ENCODE measurements around the gene MAST4. TPM values are rescaled to one million over a fixed set of nuclear protein-coding genes. Genes with fewer than 3 reads are reported as not detected.
A peak's percentile ranks its signal among the peaks of the same experiment; 100 is the strongest.

Gene MAST4
- total RNA-seq, 2 donors from 2014 or later = 30.5 to 47.8 TPM

- Histone ChIP-seq H3K27me3 (replicated peaks; ENCODE audit: insufficient read depth) (no peaks in the 10 kb centered on the region), H3K36me3 (no peaks in the 10 kb centered on the region), H3K4me1 (ENCODE audit: control insufficient read depth in 1 of 2, low read depth in 2 of 2) (peaks cover 31 to 43% of the 10 kb centered on the region in 2 donors), H3K4me3 (no peak overlapping the region), H3K27ac (peak overlapping the region in 1 of 2 donors; percentile 5), H3K9me3 (no peaks in the 10 kb centered on the region)
- no peak for DNase-seq (ENCODE audit: low spot score)
- TF ChIP-seq CTCF (IDR thresholded peaks at IDR 0.05) = no peak
- no peak for ATAC-seq (ENCODE audit: insufficient number of reproducible peaks, low FRiP score, low read depth)
These were observed 435.5 kb downstream of the MAST4 start for GRCh38 chr5:67031692-67032091.

DNA sequence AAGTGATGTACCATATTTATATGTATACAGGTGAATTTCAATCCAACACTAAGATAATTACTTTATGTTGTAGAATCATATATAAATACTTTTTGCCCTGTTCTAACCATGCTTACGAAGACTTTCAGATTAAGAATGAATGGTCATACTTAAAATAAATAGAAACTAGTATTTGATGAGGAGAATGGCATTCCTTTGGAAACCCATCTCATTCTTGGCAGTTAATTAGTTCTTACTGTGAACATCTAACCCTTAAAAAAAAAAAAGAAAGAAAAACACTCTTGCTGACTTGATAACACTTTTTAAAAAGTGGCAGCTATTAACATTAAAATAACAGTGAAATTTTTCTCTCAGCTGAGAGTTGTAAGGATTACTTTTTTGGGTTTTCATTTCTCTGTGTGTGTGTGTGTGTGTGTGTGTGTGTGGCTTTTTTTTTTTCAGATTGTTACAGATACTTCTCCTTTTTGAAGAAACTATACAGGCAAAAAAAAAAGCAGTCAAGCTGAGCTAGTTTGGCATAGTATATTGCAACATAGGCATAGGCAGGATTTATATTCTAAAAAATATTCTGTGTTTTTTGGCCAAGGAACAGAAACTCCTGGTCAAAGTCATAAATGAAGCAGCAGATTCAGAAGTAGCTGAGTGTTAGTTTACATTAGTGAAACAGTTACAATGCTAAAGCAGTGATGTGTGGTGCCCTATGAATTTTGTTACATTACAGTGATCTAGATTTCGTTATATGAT is 436.9 kb downstream of the MAST4 start:
- TF ChIP-seq CTCF (IDR thresholded peaks at IDR 0.05) = no peak
- DNase-seq (ENCODE audit: low spot score) = no peak
- Histone ChIP-seq H3K4me1 (ENCODE audit: control insufficient read depth in 1 of 2, low read depth in 2 of 2) (peaks cover 37 to 50% of the 10 kb centered on the region in 2 donors), H3K36me3 (no peaks in the 10 kb centered on the region), H3K27ac (no peak overlapping the region), H3K4me3 (no peak overlapping the region), H3K27me3 (replicated peaks; ENCODE audit: insufficient read depth) (no peaks in the 10 kb centered on the region), H3K9me3 (no peaks in the 10 kb centered on the region)
- ATAC-seq (ENCODE audit: insufficient number of reproducible peaks, low FRiP score, low read depth) = no peak

GRCh38 chr5:67033880-67034651 is 437.9 kb downstream of the MAST4 start:
- no peaks in the 10 kb centered on the region for H3K9me3 ChIP-seq
- H3K27me3 ChIP-seq (replicated peaks; ENCODE audit: insufficient read depth) = no peaks in the 10 kb centered on the region
- no peak overlapping the region for H3K4me3 ChIP-seq
- ATAC-seq (ENCODE audit: insufficient number of reproducible peaks, low FRiP score, low read depth) (no peak), DNase-seq (ENCODE audit: low spot score) (no peak)
- no peak for TF ChIP-seq CTCF (IDR thresholded peaks at IDR 0.05)
- no peaks in the 10 kb centered on the region for H3K36me3 ChIP-seq
- peaks cover 37 to 55% of the 10 kb centered on the region in 2 donors for H3K4me1 ChIP-seq (ENCODE audit: control insufficient read depth in 1 of 2, low read depth in 2 of 2)
- H3K27ac ChIP-seq = no peak overlapping the region

DNA sequence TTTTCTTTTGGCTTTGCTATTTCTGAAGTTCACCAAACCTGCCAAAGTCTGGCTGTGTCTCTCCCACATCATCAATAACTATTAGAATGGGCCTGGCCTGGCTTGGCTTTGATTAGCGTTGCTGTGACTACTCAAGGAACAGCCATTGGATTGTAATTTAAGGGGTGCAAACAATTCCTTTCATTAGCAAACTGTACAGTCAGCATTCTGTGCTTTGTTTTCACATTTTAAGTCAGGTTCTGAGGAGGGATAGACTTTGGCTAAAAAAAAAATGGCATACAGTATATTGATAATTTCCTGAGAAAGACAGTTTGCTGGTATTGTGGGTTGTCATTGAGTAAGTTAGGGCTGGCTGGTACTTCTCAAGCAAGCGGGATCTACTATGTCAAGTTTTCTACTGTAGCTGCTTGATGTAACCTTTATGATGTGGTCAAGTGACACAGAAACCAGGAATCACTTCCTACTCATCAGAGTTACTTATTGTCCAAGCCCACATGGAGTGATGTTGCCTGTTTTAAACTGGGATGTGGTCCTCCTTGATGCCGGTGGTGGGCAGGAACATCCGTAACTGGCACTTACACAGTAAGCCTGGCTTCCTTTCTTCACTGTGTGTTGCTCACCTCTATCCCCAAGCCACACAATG is 439.0 kb downstream of the MAST4 start:
- Histone ChIP-seq H3K27ac (no peak overlapping the region), H3K27me3 (replicated peaks; ENCODE audit: insufficient read depth) (no peaks in the 10 kb centered on the region), H3K36me3 (no peaks in the 10 kb centered on the region), H3K9me3 (no peaks in the 10 kb centered on the region), H3K4me1 (ENCODE audit: control insufficient read depth in 1 of 2, low read depth in 2 of 2) (peaks cover 37 to 60% of the 10 kb centered on the region in 2 donors), H3K4me3 (no peak overlapping the region)
- ATAC-seq (ENCODE audit: insufficient number of reproducible peaks, low FRiP score, low read depth) (no peak), DNase-seq (ENCODE audit: low spot score) (no peak)
- TF ChIP-seq CTCF (IDR thresholded peaks at IDR 0.05) = no peak

DNA sequence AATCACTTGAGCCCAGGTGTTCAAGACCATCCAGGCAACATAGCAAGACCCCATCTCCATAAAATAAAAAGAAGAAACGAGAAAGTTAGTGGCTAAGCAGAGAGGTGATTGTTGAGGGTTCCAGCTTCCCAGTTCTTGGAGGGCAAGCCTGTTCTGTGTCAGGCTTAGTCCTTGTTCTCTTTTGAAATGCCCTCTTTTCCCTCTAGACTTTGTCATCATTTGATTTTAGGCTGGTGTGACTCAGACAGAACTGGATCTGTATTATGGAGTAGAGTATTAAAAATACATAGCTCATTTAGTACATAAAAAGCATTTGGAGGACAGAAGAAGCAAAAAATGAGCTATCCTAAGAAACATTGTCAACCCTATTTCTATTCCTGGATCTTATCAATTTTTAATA is 441.0 kb downstream of the MAST4 start:
- Histone ChIP-seq H3K27ac (no peak overlapping the region), H3K4me3 (no peak overlapping the region), H3K27me3 (replicated peaks; ENCODE audit: insufficient read depth) (no peaks in the 10 kb centered on the region), H3K4me1 (ENCODE audit: control insufficient read depth in 1 of 2, low read depth in 2 of 2) (peaks cover 17 to 42% of the 10 kb centered on the region in 2 donors), H3K36me3 (no peaks in the 10 kb centered on the region), H3K9me3 (no peaks in the 10 kb centered on the region)
- DNase-seq (ENCODE audit: low spot score) (no peak), ATAC-seq (ENCODE audit: insufficient number of reproducible peaks, low FRiP score, low read depth) (no peak)
- TF ChIP-seq CTCF (IDR thresholded peaks at IDR 0.05) = no peak

Data from thoracic aorta (tissue), 2 donors.